Activated CD4-positive, alpha-beta T cell treated with anti-CD3 and anti-CD28 coated beads, Interleukin-2, amount 50 U/mL, for 1 hour (primary cell): ENCODE measurements around the gene NELFB.
A peak's percentile ranks its signal among the peaks of the same experiment; 100 is the strongest.

Experiments
- DNase-seq: peaks from one replicate; pipeline ENCODE4 v3.0.0-alpha.2; 2020

Gene NELFB

DNA sequence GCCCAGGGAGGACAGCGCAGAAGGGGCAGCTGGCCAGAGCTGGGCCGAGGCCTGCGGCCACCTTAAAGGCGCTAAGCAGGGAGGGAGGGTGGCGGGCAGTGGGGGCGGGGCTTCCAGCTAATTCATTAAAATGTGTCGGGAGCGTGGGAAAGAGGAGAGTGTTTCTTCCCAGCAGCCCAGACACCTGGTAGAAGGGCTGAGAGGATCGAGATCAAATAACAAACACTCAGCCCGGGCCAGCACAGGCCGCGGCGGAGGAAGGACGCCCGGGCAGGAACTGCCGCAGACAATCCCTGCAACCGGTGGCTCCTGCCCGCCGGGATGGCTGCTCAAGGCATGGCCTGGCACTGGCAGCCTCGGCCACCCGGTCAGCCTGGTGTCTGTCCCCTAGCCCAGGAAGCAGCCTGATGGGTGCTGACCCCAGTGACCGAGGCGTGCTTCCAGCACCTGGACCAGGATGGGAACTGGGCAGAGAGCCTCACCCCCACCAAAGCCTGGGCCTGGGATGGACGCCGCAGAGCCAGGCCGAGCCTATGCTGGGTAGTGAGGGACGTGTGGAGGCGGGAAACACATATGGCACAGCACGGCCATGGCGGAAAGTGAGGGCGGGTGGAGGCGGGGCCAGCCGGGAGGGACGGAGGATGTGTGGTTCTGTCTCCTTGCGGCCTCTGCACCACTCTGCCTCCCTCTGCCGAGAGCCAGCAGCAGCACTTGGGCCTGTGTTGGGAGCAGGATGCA, 50.1 kb downstream of the NELFB start:
- DNase-seq: peak; percentile 54

DNA sequence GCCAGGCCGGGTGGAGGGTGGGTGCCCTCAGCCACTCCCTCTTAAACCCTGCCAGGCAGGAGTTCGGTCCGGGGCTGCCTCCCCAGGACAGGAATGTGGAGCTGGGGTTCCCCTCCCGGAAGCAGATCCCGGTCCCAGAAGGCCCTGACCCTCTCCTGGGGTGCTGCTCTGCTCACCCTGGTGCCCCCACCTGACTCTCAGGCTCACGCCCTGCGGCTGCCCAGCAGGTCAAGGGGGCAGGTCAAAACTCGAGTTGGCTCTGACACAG, 50.6 kb downstream of the NELFB start:
- no peak for DNase-seq

DNA sequence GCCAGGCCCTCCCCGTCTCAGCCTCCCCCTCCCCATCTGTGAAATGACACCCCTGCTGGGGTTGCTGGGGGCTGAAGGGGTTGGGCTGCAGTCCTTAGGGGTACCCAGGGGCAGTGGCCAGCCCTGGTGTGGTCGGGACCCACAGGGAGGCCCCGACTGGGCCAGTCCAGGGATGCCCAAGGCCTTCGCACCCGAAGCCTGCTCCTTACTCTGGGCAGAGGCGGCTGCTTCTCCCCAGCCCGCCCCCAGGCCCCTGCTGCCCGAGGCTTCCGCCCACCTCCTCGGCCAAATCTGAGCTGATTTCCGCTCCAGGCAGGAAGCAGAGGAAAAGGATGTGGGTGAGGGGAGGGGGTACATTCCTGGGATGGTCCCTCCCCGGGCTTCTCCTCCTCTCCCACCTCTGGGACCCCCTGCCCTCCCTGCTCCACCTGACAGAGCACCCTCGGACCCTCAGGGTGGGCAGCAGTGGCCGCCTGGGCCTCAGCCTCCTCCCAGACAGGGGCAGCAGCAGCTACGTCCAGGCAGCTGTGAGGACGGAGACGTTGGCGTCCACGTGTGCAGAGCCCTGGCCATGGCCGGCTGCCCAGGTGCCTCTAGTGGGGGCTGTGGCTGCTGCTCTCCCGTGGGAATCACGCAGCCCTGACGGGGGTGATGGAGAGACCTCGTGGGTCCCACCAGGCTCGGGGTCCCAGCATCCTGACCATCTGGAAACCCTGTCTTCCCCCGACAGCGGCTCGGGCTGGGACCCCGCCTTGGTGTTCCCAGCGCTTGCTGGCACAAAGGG, 51.1 kb downstream of the NELFB start:
- no peak for DNase-seq

DNA sequence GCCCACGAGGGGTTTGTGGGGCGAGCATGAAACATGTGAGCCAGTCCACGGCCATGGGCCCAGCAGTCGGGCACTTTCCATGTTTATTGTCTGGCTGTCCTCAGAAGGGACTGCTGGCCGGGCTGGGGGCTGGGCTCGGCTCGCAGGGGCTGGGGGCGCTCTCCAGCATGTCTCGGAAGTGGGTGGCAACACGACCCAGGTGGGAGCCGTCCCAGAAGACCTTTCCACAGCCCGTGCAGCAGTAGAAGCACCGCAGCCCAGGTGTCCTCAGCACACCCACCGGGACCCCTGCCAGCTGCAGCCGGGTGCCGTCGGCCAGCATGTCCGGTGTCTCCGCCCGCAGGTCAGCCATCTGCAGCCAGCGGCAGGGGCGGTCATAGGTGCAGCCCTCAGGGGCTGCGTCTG, 51.7 kb downstream of the NELFB start:
- no peak for DNase-seq

DNA sequence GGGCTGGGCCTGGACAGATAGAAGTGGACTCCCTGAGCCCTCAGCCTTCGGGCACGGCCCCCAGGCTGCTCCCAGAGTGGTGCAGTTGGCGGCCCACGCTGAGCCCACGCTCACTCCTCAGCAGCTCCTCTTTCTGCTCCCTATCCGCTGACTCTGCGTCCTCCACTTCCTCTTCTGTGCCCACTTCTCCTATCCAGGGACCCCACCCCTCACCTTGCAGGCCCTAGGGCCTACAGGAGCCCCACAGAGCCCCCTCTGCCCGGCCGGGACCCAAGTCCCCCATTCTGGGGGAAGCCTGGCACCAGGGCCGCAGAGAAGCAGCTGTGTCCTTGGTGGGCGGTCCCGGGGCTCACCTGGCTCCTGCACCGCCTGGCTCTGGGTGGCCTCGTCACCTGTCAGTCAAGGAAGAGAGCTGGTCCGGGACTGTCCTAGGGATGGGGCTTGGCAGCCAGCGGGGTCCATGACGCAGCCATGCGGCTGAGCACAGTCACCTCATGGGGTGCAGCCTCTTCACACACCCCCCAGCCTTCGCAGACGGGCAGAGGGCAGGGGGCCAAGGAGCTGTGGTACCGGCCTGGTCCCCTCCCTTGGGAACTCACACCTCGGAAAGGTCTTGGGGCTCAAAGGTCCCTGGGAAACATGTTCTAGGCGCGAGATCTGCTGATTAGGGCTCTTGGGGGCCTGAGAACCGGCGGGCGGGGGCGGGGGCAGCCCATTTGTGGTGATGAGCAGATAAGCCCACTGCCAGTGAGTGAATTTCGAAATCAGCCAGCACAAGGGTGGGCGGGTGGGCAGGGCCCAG, 52.3 kb downstream of the NELFB start:
- DNase-seq: no peak

DNA sequence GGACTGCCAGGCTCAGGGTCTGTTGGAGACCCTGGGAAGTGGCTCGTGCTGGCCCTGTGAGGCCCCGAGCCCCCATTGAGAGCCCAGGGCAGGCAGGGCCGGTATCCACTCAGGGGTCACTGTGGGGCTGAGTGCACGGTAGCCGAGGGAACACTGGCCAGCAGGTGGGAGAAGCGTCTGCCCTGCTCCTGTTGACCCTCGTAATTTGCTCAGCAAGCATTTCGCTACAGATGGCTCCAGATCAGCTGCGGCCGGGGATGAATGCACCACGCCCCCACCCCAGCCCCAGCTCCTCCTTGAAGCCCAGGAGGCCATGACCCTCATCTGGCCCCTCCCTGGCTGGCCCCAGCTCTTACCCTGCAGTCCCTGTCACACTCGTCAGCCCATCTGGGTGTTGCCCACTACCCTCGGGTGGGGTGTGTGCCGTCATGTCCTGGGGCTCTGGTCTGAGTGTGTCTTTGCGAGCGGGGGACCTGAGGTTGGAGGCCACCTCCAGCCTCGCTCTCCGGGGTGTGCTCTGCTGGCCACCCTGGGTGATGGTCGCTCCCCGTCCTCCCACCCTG, 53.0 kb downstream of the NELFB start:
- no peak for DNase-seq

DNA sequence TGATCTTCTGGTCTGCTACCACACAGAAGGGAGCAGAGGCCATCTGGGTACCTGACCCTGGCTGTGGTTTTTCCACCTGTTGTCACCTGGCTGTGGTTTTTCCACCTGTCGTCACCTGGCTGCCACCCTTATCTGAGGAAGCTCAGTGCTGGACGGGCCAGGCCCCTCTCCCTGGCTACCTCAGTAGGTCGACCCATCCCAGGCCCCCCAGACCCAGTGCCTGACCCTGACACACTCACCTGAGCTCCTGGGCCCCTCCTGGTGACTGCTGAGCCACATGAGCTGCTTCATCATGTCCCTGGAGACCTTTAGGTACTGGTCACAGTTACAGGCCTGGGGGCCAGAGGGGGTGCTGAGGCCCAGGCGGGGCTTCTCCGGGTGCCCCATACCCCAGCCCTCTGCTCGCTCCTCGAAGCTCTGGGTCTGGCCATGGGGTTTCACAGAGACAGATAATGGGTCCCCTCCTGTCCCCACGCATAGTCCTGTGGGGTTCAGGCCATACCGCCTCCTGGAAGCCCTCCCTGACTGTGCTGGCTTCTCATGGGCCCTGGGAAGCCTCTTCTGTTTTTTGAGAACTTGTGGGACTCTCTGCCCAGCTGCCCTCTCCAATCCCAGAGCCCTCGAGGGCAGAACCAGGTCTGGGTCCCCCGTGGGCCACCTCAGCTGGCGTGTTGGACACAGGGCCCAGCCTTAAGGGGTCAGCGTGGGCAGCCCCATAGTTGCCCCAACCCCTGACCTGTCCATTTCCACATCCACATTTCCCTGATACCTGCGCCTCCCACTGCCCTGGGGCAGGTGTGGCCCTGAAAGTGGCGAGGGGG, 54.5 kb downstream of the NELFB start:
- DNase-seq: no peak

DNA sequence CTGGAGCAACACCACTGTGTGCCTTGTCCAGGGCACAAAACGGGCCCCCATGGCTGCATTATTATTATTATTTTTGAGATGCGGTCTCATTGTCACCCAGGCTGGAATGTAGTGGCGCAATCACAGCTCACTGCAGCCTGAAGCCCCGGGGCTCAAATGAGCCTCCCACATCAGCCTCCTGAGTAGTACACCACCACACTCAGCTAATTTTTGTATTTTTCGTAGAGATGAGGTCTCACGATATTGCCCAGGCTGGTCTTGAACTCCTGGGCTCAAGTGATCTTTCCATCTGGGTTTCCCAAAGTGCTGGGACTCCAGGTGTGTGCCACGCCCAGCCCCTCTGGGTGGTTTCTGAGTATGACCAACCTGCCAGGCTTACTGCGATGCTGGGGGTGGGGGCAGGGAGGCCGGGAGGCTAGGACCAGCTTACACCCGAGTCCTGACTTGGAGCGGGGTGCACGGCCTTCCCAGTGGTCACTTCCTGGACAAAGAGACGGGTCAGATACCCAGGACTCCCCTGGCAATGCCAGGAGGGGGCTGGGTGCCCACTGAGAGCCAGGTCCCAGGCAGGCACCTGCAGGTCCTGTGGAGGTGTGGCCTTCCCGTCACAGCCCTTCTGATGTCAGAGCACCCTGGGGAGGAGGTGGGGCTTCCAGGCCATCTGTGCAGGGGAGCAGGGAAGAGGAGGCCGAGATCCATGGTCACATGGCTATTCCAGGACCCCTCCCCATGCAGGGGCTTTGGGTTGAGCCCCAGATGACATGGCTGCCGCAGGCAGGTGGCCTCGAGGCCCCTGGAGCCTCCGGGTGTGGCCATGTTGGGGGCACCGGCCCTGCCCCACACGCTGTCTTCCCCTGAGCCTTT, 55.3 kb downstream of the NELFB start:
- no peak for DNase-seq

DNA sequence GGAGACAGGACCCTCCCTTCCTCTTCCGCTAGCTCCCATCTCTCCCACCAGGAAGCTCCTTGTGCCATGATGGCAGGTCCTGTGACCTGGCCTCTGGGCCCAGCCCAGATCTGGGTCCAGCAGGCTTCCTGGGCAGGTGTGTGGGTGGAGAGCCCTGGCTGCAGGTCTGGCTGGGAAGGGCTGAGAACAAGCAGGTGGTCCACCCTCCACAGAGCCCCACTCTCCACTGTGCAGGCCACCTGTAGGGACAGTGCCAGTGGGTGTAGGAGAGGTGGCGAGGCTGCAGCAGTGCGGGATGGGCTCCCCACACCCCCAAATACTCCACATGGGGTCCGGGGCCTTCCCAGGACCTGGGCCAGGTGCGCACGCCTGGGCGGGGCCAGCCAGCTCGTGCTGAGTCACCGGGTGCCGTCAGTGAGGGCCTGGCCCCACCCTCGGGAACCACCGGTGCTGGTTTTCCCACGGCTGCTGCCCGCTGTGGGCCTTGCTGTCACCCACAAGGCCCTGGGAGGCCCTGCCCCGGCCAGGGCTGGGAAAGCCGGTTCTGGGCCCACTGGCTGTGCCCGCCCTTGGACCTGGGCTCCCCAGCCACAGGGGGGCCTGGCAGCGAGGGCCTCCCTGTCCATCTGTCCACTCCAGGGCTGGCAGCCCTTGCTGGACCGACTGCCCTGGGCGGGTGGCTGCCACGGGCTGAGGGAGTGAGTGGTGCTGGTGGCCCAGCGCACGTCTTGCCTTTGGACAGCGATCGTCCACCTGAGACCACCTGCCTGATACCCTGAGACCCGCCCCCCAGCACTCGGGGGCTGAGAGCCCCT, 56.3 kb downstream of the NELFB start:
- no peak for DNase-seq

DNA sequence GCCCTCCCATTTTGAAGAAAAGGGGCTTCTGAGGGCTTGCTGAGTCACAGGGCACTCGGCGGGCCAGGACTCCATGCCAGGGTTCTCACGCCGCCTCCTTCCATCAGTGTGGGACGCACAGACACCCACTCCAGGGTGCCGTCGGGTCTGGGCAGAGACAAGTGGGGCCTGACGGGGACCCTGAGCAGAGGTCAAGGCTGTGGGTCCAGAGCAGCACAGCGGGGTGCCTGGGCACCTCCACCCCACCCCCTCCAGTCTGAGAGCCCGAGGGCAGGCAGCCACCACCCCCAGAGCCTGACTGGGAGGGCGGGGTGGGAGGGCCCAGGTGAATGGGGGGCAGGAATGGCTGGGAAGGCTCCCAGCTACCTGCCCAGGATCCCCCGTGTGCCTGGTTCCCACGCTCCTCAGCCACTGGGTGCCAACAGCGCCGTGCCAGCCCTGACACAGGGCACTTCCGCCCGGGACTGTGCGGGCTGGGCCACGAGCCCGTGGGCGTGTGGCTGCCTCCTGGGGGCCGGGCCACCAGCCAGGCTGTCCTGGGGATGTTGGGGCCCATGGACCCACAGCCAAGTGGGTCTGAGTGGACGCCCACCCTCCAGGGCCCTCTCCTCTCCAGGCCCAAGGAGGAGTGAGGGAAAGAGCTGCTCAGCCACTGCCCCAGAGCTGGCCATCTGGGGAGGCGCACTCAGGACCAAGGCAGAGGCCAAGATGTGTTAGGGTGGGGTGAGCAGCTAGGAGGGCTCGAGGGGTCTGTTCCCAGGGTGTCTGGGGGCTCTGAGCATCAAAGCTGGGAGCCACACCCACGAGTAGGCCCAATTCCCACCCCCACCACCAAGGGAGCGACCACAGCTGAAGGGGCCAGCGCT, 57.1 kb downstream of the NELFB start:
- no peak for DNase-seq

DNA sequence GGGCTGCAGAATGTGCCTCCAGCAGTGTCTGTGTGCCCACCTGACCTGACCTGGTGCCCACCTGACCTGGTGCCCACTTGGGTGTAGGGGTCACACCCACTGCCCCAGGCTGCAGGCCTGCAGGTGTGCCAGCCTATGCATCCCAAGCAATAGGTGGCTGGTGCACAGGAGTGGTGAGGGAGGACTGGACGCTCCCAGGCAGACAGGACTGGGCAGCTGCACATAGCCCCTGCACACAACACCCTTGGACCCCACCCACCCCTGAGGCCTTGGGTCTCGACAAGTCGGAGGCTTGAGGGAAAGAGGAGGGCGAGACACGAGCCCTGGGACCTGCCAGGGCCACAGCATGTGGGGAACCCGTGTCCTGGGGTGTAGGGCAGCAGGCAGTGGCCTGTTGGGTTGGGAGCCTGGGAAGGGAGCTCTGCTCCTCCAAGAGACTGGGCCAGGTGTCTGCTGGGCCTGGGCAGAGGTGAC, 57.8 kb downstream of the NELFB start:
- no peak for DNase-seq

DNA sequence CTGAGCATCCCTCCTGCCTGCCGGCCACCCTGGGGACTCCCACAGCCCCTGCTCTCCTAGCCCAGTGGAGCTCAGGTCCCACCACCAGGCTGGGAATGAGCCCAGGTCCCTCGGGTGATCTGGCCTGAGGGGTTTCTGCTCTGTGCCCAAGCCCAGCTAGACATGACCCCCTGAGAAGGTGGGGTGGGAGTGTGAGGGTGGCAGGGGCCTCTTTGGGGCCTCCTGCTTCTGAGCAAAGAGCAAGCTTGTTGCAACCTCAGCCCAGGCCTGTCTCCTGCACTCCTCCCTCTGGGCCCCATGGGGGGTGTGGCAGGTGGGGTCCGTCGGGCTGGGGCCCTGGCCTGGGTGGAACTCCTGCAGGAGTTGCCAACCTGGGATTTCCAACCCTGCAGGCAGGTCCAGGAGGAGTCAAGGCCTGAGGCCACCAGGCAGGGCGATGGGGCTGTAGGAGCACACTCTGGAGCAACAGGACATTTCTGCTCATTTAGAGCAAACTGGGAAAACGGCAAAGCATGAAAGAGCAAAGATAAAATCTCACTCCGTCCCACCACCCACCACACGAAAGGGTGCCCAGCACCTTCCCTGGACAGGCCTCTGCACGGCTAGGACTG, 58.3 kb downstream of the NELFB start:
- no peak for DNase-seq

DNA sequence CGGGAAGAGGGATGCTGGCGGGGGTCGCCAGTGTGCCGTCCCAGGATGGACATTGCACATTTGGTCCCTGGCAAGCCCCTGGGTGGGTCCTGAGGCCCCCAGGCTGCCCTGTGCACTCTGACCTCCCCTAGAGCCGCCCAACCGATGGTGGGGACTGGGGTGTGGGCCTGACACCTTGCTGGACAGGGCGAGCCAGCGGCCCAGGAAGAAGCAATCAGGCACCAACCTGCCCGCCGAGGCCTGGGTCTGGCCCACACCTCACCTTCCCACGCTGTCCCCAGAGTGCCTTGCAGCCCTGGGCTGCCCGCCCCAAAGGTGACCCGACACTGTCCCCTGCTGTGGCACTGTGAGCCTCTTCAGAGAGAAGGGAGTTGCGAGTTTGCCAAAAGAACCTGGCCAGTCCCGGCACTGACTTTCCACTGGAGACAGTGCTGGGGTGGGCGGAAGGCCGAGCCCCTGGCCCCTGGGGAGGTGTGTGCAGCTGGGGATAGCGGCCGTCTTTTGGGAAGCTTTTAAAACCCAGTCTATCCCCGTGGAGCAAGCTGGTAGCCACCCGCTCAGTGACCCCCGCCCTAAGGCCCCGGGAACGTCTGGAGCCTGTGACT, 58.9 kb downstream of the NELFB start:
- no peak for DNase-seq

DNA sequence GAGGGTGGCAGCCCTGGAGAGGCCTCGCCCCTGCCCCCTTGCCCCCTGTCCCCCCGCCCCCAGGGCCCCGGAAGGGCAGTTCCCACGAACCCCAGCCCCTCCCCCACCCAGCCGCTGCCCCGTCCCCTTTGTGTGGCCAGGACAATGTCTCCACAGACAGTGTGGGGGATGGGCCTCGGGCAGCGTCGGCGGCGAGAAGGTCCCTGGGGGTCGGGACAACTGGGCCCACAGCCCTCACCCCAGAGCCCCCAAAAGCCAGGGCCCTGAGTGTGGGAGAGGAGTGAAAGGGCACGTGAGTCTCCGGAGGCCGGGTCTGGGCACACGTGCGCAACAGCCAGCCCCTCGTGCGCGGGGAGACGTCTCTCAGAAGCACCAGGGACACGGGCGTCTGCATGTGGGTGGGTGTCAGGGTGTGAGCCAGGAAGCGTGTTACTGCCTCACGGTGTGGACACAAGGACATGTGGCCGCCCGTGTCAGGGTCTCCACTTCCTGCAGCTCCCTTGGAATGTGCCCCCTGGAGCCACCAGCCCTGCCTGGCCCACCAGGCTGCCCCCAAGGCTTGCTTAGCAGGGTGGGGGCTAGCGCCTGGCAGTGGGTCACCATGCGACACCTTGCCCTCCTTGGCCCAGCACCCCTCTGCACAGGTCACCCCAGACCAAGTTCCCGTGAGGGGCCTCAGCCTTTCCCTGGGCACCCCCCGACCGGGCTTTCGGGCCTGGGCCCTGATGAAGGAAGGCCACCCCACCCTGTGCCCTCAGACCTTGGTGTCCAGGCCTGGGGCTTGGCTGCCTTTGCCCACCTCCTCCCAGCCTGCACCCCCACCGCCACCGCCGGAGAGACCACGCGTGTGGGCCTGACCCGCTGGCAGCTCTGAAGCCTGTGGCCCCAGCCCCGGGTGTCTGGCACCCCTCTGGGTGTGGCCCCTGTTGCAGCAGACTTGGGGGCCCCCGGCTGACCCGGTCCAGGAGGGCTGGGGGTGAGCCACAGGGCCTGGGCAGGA, 59.7 kb downstream of the NELFB start:
- no peak for DNase-seq

DNA sequence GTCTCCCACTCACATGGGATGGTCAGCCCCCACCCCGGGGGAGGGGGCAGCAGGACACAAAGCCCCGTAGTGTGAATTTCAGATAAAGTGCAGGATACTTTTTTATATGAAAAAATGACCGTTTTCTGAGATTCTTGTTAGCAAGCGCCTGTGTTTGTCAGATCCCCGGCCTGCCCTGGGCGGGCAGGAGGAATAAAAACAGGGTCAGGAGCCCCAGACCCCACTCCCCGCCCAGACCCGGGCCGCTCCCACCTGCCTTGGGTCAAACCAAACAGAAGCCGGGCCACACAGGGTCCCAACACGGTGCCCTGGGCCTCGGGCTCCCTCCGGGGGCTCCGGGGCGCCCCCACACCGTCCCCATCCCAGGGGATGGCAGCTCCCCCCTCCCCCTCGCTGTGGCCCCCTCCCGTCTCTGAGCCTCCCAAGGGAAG, 60.5 kb downstream of the NELFB start:
- DNase-seq: no peak

DNA sequence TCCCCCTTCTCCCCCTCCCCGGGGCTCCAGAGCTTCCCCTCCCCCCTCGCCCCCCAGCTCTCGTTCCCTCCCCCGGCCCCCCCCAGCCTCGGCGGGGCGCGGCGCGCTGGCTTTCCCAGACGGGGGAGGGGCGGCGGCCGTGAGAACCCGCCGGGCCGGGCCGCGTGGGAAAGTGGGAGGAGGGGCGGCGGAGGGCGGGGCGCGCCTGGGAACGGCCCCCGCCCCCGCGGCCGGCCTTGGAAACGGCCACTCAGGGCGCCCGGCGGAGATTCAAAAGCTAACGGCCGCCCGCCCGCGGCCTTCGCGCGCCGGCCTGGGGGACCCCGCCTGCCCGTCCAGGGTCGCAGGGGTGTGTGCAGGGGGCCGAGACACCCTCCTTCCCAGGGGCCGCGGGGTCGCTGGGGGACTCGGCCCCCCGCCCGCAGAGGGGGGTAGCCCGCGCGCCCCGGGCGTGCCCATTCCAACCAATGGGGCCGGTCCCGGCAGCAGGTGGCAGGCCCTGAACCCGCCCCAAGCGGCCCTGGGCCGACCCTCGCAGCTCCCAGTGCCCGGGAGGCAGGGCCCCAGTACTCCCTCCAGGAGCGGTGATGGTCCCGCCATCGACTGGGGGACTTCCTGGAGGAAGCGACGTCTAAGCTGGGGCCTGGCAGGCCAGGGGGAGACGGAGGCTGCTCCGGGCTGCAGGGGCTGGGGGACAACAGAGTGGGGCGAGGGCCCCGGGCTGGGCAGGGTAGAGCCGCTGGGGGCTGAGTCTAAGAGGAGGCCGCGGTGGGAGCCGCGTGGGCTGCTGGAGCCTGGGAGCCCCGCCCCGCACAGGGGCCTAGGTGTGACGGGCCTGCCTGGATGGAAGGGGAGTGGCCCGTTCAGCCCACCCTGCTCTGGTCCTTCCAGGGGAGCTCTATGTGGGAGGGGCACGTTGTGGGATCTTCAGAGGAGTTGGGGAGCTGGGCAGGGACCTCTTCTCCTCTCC, 61.2 kb downstream of the NELFB start:
- no peak for DNase-seq
